Daoy (cell line): ENCODE results near the gene G2E3. TPM values are rescaled to one million over a fixed set of nuclear protein-coding genes. Genes with fewer than 3 reads are reported as not detected.

ENCODE experiments used
- DNase-seq: peaks from one replicate; pipeline ENCODE4 v3.0.0-alpha.2; 2015; ENCODE audit warnings: low read depth
- total RNA-seq: library from RNA; depleted of rRNA; stranded (reverse); fragments of >200 nt; shearing (Covaris generic); gene quantifications from 2 replicates; pipeline ENCODE4 v1.2.3, GENCODE V29; 2014; rRNA removed

G2E3 gene
- total RNA-seq, 1 experiment from 2014 or later: 51.5 TPM

GRCh38 chr14:30651937-30652336 lies 93.0 kb downstream of the G2E3 start:
- DNase-seq: no peak

- peak; percentile 7 for DNase-seq
Observed at GRCh38 chr14:30655124-30655523, 96.2 kb downstream of the G2E3 start.

GRCh38 chr14:30655658-30656057 lies 96.7 kb downstream of the G2E3 start:
- DNase-seq: no peak

GRCh38 chr14:30656190-30656632 lies 97.3 kb downstream of the G2E3 start:
- peak; percentile 32 for DNase-seq

GRCh38 chr14:30657050-30657449 lies 98.1 kb downstream of the G2E3 start:
- DNase-seq: no peak

- no peak for DNase-seq
Observed at GRCh38 chr14:30657606-30658163, 98.7 kb downstream of the G2E3 start.

GRCh38 chr14:30658645-30659044 lies 99.7 kb downstream of the G2E3 start:
- no peak for DNase-seq

- no peak for DNase-seq
Observed at GRCh38 chr14:30669594-30669993, 110.6 kb downstream of the G2E3 start.

Other genes with a start within 250 kb of the G2E3 start
- gene SCFD1, start 63.2 kb downstream of the G2E3 start, total RNA-seq: 101 and 127 TPM in 2 replicates